GM23338 (cell line): Measurements from ENCODE around the gene STAT5B. TPM values are rescaled to one million over a fixed set of nuclear protein-coding genes. Genes with fewer than 3 reads are reported as not detected.

Source experiments
- ATAC-seq: fragments of 200-7000 bp; cut with Tn5 transposase; 3 replicates; pipeline ENCODE4 v1.9.1; 2020
- DNase-seq: peaks from one replicate; pipeline ENCODE4 v3.0.0-alpha.2; 2015; ENCODE audit warnings: low spot score
- H2AFZ ChIP-seq: fragments of 200-600 bp; sonication (generic); 2 replicates; pipeline ENCODE4 v1.8.0; 2016; ENCODE audit warnings: antibody characterized with exemption, mild to moderate bottlenecking, moderate library complexity
- H3F3A ChIP-seq: fragments of 200-600 bp; sonication (generic); replicated peaks from 2 replicates; pipeline ENCODE4 v1.8.0; 2017; ENCODE audit warnings: antibody characterized with exemption, mixed run types, low read depth
- H3K27ac ChIP-seq: fragments of 200-600 bp; sonication (generic); 2 replicates; pipeline ENCODE4 v1.6.1; 2016; ENCODE audit warnings: low read depth
- H3K27me3 ChIP-seq: fragments of 200-600 bp; sonication (generic); 2 replicates; pipeline ENCODE4 v1.8.0; 2016; ENCODE audit warnings: mild to moderate bottlenecking, mixed run types, moderate library complexity; ENCODE audit not compliant: insufficient read depth
- H3K36me3 ChIP-seq: fragments of 200-600 bp; sonication (generic); 2 replicates; pipeline ENCODE4 v1.8.0; 2016; ENCODE audit warnings: mild to moderate bottlenecking; ENCODE audit not compliant: insufficient read depth
- H3K4me1 ChIP-seq: fragments of 200-600 bp; sonication (generic); 2 replicates; pipeline ENCODE4 v1.8.0; 2016; ENCODE audit warnings: mild to moderate bottlenecking, moderate library complexity; ENCODE audit not compliant: insufficient read depth
- H3K4me2 ChIP-seq: fragments of 200-600 bp; sonication (generic); 2 replicates; pipeline ENCODE4 v1.7.1; 2017; ENCODE audit warnings: mixed run types
- H3K4me3 ChIP-seq: fragments of 200-600 bp; sonication (generic); 2 replicates; pipeline ENCODE4 v1.6.1; 2016; ENCODE audit warnings: mixed run types
- H3K79me2 ChIP-seq: fragments of 200-600 bp; sonication (generic); replicated peaks from 2 replicates; pipeline ENCODE4 v1.8.0; 2017; ENCODE audit warnings: mild to moderate bottlenecking; ENCODE audit not compliant: insufficient read depth
- H3K9me2 ChIP-seq: fragments of 200-600 bp; sonication (generic); 2 replicates; pipeline ENCODE4 v1.8.0; 2017; ENCODE audit not compliant: insufficient read depth
- H4K20me1 ChIP-seq: fragments of 200-600 bp; sonication (generic); replicated peaks from 2 replicates; pipeline ENCODE4 v1.8.0; 2017; ENCODE audit warnings: mild to moderate bottlenecking; ENCODE audit not compliant: insufficient read depth
- H3K27ac Mint-ChIP-seq: 2 replicates; pipeline ENCODE4 v1.8.0; 2020; ENCODE audit warnings: inconsistent platforms, mild to moderate bottlenecking, moderate library complexity, mixed read lengths
- H3K27me3 Mint-ChIP-seq: 3 replicates; pipeline ENCODE4 v1.8.0; 2022; ENCODE audit warnings: low read depth, mild to moderate bottlenecking, moderate library complexity, mixed read lengths, inconsistent platforms; ENCODE audit not compliant: insufficient read depth, poor library complexity
- H3K36me3 Mint-ChIP-seq: 3 replicates; pipeline ENCODE4 v1.8.0; 2021; ENCODE audit warnings: low read depth, mild to moderate bottlenecking, inconsistent platforms, moderate library complexity, mixed read lengths
- H3K4me1 Mint-ChIP-seq: 3 replicates; pipeline ENCODE4 v1.8.0; 2020; ENCODE audit warnings: mild to moderate bottlenecking, inconsistent platforms, mixed read lengths
- H3K4me3 Mint-ChIP-seq: 3 replicates; pipeline ENCODE4 v1.8.0; 2021; ENCODE audit warnings: moderate library complexity, mild to moderate bottlenecking, inconsistent platforms, mixed read lengths
- H3K9me3 Mint-ChIP-seq: 3 replicates; pipeline ENCODE4 v1.8.0; 2020; ENCODE audit warnings: moderate library complexity, mild to moderate bottlenecking, inconsistent platforms, mixed read lengths
- CREB1 ChIP-seq: fragments of 250-450 bp; sonication (Bioruptor Pico); IDR thresholded peaks from 2 replicates; pipeline ENCODE4 v1.5.0; 2020; ENCODE audit warnings: low read depth, mild to moderate bottlenecking, moderate library complexity
- CTCF ChIP-seq, 2 experiments: fragments of 200-600 bp in 1 of 2; sonication (generic) in 1 of 2; conservative IDR thresholded peaks; 2 replicates each; pipeline versions ENCODE4 v1.5.1 to v1.6.1; 2016 to 2017; ENCODE audit warnings: antibody characterized with exemption in 2 of 2, low read depth in 2 of 2, mild to moderate bottlenecking in 2 of 2, moderate library complexity in 1 of 2
- ETS1 ChIP-seq: IDR thresholded peaks from 2 replicates; pipeline ENCODE4 v1.6.1; 2016; ENCODE audit warnings: antibody characterized with exemption
- EZH2 ChIP-seq: fragments of 200-600 bp; sonication (generic); IDR thresholded peaks from one replicate; pipeline ENCODE4 v1.8.0; 2017; ENCODE audit warnings: antibody characterized with exemption, mild to moderate bottlenecking, low read depth; ENCODE audit not compliant: unreplicated experiment
- EZH2phosphoT487 ChIP-seq: fragments of 200-600 bp; sonication (generic); IDR thresholded peaks from one replicate; pipeline ENCODE4 v1.8.1; 2018; ENCODE audit warnings: antibody characterized with exemption; ENCODE audit not compliant: unreplicated experiment
- JUNB ChIP-seq: IDR thresholded peaks from one replicate; pipeline ENCODE4 v1.6.1; 2016; ENCODE audit warnings: antibody characterized with exemption; ENCODE audit not compliant: unreplicated experiment
- NANOG ChIP-seq: IDR thresholded peaks from 2 replicates; pipeline ENCODE4 v1.6.1; 2016; ENCODE audit warnings: antibody characterized with exemption, borderline replicate concordance
- POLR2AphosphoS5 ChIP-seq: IDR thresholded peaks from 2 replicates; pipeline ENCODE4 v1.6.1; 2016; ENCODE audit warnings: antibody characterized with exemption, low read depth
- REST ChIP-seq: IDR thresholded peaks from one replicate; pipeline ENCODE4 v1.6.1; 2018; ENCODE audit warnings: antibody characterized with exemption; ENCODE audit not compliant: unreplicated experiment
- STAT1 ChIP-seq: IDR thresholded peaks from one replicate; pipeline ENCODE4 v1.6.1; 2016; ENCODE audit warnings: antibody characterized with exemption; ENCODE audit not compliant: unreplicated experiment
- ZNF114 ChIP-seq: fragments of 250-450 bp; sonication (Bioruptor Pico); IDR thresholded peaks from 2 replicates; pipeline ENCODE4 v1.5.0; 2020; ENCODE audit warnings: mild to moderate bottlenecking, moderate library complexity
- ZNF331 ChIP-seq: fragments of 250-450 bp; sonication (Bioruptor Pico); IDR thresholded peaks from 2 replicates; pipeline ENCODE4 v1.5.0; 2020; ENCODE audit warnings: low read depth, mild to moderate bottlenecking, moderate library complexity
- ZNF462 ChIP-seq: fragments of 250-450 bp; sonication (Bioruptor Pico); IDR thresholded peaks from 2 replicates; pipeline ENCODE4 v1.5.0; 2020; ENCODE audit warnings: mild to moderate bottlenecking, moderate library complexity
- polyA plus RNA-seq: library from polyadenylated mRNA; unstranded; fragments of >200 nt; fragmentation: Nextera tagmentation; extraction: Ambion mirVana; gene quantifications from 2 replicates; pipeline ENCODE4 v1.2.1, GENCODE V29; 2016
- total RNA-seq: library from RNA; depleted of rRNA; stranded (reverse); fragments of >200 nt; shearing (Covaris generic); gene quantifications from 2 replicates; pipeline ENCODE4 v1.2.3, GENCODE V29; 2014

Gene STAT5B
- total and polyA plus RNA-seq, 2 experiments from 2014 or later: 13.9 to 60.5 TPM

GRCh38 chr17:42191275-42191608 is 84.9 kb downstream of the STAT5B start:
- TF ChIP-seq REST: no peak
- no peak for TF ChIP-seq EZH2
- no peak for TF ChIP-seq EZH2phosphoT487
- no peak for TF ChIP-seq POLR2AphosphoS5
- TF ChIP-seq STAT1: no peak
- no peak for TF ChIP-seq ZNF462
- TF ChIP-seq NANOG: no peak
- TF ChIP-seq ETS1: no peak
- TF ChIP-seq CREB1: no peak
- no peak for TF ChIP-seq JUNB
- TF ChIP-seq ZNF114 (CRISPR knock-in tag): no peak
- no peak for TF ChIP-seq CTCF (conservative IDR thresholded peaks at IDR 0.05; ENCODE audit: low read depth in 2 of 2)
- TF ChIP-seq ZNF331 (CRISPR knock-in tag): no peak
- Histone ChIP-seq H3K4me1 (peaks cover 5% of the 10 kb centered on the region), H3K9me2 (no peaks in the 10 kb centered on the region), H3F3A (0 out of 2 replicates have a peak, but pooled peaks cover 2% of the 10 kb centered on the region), H3K27ac (no peak overlapping the region), H3K4me3 (no peak overlapping the region), H3K27me3 (peaks cover 2% of the 10 kb centered on the region; the same call in 1 of the 2 replicates), H3K4me2 (no peak overlapping the region), H4K20me1 (no peaks in the 10 kb centered on the region), H3K79me2 (no peaks in the 10 kb centered on the region), H2AFZ (no peak overlapping the region), H3K36me3 (no peaks in the 10 kb centered on the region)
- H3K4me3 Mint-ChIP-seq: no peak overlapping the region
- DNase-seq: peak; percentile 22
- peaks cover 15% of the 10 kb centered on the region for H3K4me1 Mint-ChIP-seq
- ATAC-seq: no peak
- H3K27me3 Mint-ChIP-seq: peaks cover 16% of the 10 kb centered on the region
- H3K36me3 Mint-ChIP-seq: no peaks in the 10 kb centered on the region
- no peak overlapping the region for H3K27ac Mint-ChIP-seq
- no peaks in the 10 kb centered on the region for H3K9me3 Mint-ChIP-seq
